Measurements from ENCODE around the gene CCNY. TPM values are rescaled to one million over a fixed set of nuclear protein-coding genes. Genes with fewer than 3 reads are reported as not detected.

Gene CCNY
- total RNA-seq, 2 experiments from 2014 or later: 37.0 to 55.8 TPM

- intact Hi-C loops (cut with micrococcal nuclease; ENCODE audit: unreplicated experiment): no loop called here
- ChIA-PET CTCF (ENCODE audit: unreplicated experiment) (no interaction called here), POLR2A (interaction anchor here (1.0 kb wide), 1 partner anchor 11 kb away, joined by 5 read pairs; no protein-coding TSS in a partner anchor)
- no TSS peak for BruUV-seq (replicated peaks)
- no peak overlapping the region for H2AFZ ChIP-seq (ENCODE audit: low read length)
- no peaks in the 10 kb centered on the region for H3K9me3 ChIP-seq (ENCODE audit: low read length)
- H3K4me2 ChIP-seq (ENCODE audit: low read length): no peak overlapping the region
- H3K36me3 ChIP-seq (ENCODE audit: insufficient read depth, low read length): peaks cover 19% of the 10 kb centered on the region
- H4K20me1 ChIP-seq (ENCODE audit: insufficient read depth, low read length): no peaks in the 10 kb centered on the region
- no peak overlapping the region for H3K4me3 ChIP-seq (ENCODE audit: low read depth, low read length, poor library complexity, severe bottlenecking)
- H3K9me2 ChIP-seq (ENCODE audit: insufficient read depth, low read length): no peaks in the 10 kb centered on the region
- H3K27ac ChIP-seq (ENCODE audit: low read depth, low read length, poor library complexity, severe bottlenecking): no peak overlapping the region
- no peaks in the 10 kb centered on the region for H3K4me1 ChIP-seq (ENCODE audit: insufficient read depth, low read length, poor library complexity, severe bottlenecking)
- TF ChIP-seq, protein P1, sequence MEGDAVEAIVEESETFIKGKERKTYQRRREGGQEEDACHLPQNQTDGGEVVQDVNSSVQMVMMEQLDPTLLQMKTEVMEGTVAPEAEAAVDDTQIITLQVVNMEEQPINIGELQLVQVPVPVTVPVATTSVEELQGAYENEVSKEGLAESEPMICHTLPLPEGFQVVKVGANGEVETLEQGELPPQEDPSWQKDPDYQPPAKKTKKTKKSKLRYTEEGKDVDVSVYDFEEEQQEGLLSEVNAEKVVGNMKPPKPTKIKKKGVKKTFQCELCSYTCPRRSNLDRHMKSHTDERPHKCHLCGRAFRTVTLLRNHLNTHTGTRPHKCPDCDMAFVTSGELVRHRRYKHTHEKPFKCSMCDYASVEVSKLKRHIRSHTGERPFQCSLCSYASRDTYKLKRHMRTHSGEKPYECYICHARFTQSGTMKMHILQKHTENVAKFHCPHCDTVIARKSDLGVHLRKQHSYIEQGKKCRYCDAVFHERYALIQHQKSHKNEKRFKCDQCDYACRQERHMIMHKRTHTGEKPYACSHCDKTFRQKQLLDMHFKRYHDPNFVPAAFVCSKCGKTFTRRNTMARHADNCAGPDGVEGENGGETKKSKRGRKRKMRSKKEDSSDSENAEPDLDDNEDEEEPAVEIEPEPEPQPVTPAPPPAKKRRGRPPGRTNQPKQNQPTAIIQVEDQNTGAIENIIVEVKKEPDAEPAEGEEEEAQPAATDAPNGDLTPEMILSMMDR (conservative IDR thresholded peaks at IDR 0.05; ENCODE audit: low read length): no peak
- no peak for TF ChIP-seq EZH2phosphoT487 (IDR thresholded peaks at IDR 0.05; ENCODE audit: borderline replicate concordance, low read depth, low read length)
- DNase-seq (ENCODE audit: low spot score): no peak
- H3K79me2 ChIP-seq (ENCODE audit: insufficient read depth, low read depth, low read length): no peaks in the 10 kb centered on the region
Observed at GRCh38 chr10:35541720-35542119, 205.4 kb downstream of the CCNY start.

DNA sequence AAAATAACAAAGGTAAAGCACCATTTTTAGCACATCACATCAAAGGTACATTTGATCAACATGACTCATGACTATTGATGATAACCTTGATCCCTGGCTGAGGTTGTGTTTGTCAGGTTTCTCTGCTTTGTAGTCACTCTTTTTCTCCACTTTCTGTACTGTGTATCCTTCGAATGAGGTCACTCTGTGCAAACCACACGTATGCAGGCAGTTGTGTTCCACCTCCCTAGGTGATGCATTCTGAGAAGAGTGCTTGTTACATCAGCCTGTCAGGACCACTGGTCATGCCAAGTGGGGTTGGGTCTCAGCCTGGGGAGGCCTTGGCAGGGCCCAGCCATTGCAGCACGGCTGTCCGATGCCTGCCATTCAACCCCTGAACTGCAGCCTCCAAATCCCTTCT, 206.0 kb downstream of the CCNY start:
- DNase-seq (ENCODE audit: low spot score): no peak
- BruUV-seq (replicated peaks): no TSS peak
- intact Hi-C loops (cut with micrococcal nuclease; ENCODE audit: unreplicated experiment): no loop called here
- CTCF ChIA-PET (ENCODE audit: unreplicated experiment): no interaction called here
- Histone ChIP-seq H3K79me2 (ENCODE audit: insufficient read depth, low read depth, low read length) (no peaks in the 10 kb centered on the region), H3K36me3 (ENCODE audit: insufficient read depth, low read length) (peaks cover 19% of the 10 kb centered on the region), H2AFZ (ENCODE audit: low read length) (no peak overlapping the region), H3K27ac (ENCODE audit: low read depth, low read length, poor library complexity, severe bottlenecking) (no peak overlapping the region), H3K4me1 (ENCODE audit: insufficient read depth, low read length, poor library complexity, severe bottlenecking) (no peaks in the 10 kb centered on the region), H3K4me3 (ENCODE audit: low read depth, low read length, poor library complexity, severe bottlenecking) (no peak overlapping the region), H3K9me2 (ENCODE audit: insufficient read depth, low read length) (no peaks in the 10 kb centered on the region), H3K9me3 (ENCODE audit: low read length) (no peaks in the 10 kb centered on the region), H4K20me1 (ENCODE audit: insufficient read depth, low read length) (no peaks in the 10 kb centered on the region), H3K4me2 (ENCODE audit: low read length) (no peak overlapping the region)
- TF ChIP-seq, protein P1 (conservative IDR thresholded peaks at IDR 0.05; ENCODE audit: low read length): no peak
- no peak for TF ChIP-seq EZH2phosphoT487 (IDR thresholded peaks at IDR 0.05; ENCODE audit: borderline replicate concordance, low read depth, low read length)
- POLR2A ChIA-PET: interaction anchor here (1.0 kb wide), 1 partner anchor 18 kb away, joined by 3 read pairs; no protein-coding TSS in a partner anchor

DNA sequence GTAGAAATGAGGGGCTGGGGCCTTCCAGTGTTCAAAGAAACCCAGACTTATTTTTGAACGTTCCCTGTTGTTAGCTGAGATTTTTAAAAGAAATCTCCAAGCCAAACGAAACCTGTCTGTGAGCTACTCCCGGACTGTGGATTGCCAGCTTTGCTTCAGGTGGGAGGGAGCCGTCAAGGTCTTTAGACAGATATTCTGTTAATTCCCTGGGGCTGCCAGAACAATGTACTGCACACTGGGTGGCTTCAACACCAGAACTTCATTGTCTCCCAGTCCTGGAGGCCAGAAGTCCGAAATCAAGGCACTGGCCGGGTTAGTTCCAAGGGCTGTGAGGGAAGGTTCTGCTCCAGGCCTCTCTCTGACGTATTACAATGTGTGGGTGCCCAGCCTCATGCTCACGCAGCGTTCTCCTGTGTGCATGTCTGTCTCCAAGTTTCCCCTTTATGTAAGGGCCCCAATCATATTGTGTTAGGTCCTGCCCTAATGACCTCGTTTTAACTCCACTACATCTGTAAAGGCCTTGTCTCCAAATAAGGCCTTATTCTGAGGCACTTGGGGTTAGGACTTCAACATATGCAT, 208.9 kb downstream of the CCNY start:
- no peaks in the 10 kb centered on the region for H3K79me2 ChIP-seq (ENCODE audit: insufficient read depth, low read depth, low read length)
- ChIA-PET POLR2A (interaction anchor here (1.3 kb wide), 1 partner anchor 10 kb away, joined by 3 read pairs; no protein-coding TSS in a partner anchor), CTCF (ENCODE audit: unreplicated experiment) (no interaction called here)
- no peak for DNase-seq (ENCODE audit: low spot score)
- H3K4me2 ChIP-seq (ENCODE audit: low read length): no peak overlapping the region
- H2AFZ ChIP-seq (ENCODE audit: low read length): no peak overlapping the region
- TF ChIP-seq, protein P1 (conservative IDR thresholded peaks at IDR 0.05; ENCODE audit: low read length): no peak
- no peak for TF ChIP-seq EZH2phosphoT487 (IDR thresholded peaks at IDR 0.05; ENCODE audit: borderline replicate concordance, low read depth, low read length)
- no peaks in the 10 kb centered on the region for H4K20me1 ChIP-seq (ENCODE audit: insufficient read depth, low read length)
- no peak overlapping the region for H3K27ac ChIP-seq (ENCODE audit: low read depth, low read length, poor library complexity, severe bottlenecking)
- H3K9me2 ChIP-seq (ENCODE audit: insufficient read depth, low read length): no peaks in the 10 kb centered on the region
- no peaks in the 10 kb centered on the region for H3K9me3 ChIP-seq (ENCODE audit: low read length)
- H3K4me3 ChIP-seq (ENCODE audit: low read depth, low read length, poor library complexity, severe bottlenecking): no peak overlapping the region
- intact Hi-C loops (cut with micrococcal nuclease; ENCODE audit: unreplicated experiment): no loop called here
- no TSS peak for BruUV-seq (replicated peaks)
- no peaks in the 10 kb centered on the region for H3K4me1 ChIP-seq (ENCODE audit: insufficient read depth, low read length, poor library complexity, severe bottlenecking)
- peaks cover 19% of the 10 kb centered on the region for H3K36me3 ChIP-seq (ENCODE audit: insufficient read depth, low read length)

All from OCI-LY7 (cell line).